ENCODE data around the gene PLCL2. TPM values are rescaled to one million over a fixed set of nuclear protein-coding genes. Genes with fewer than 3 reads are reported as not detected.

The PLCL2 gene
- total and polyA plus RNA-seq, 10 of the 15 experiments (the other 5 are each of a cell fraction or from before 2014, with no cell fraction given) = 7.5 to 37.3 (median 21.7) TPM

GRCh38 chr3:16884084-16884747 is 539 bp upstream of the PLCL2 start (continued):
- TF ChIP-seq ZNF24 (IDR thresholded peaks at IDR 0.05) (no peak), BMI1 (IDR thresholded peaks at IDR 0.05; ENCODE audit: borderline replicate concordance) (no peak), DPF2 (IDR thresholded peaks at IDR 0.05) (peak; percentile 83), IRF5 (IDR thresholded peaks at IDR 0.05; ENCODE audit: borderline replicate concordance) (no peak), BRCA1 (IDR thresholded peaks at IDR 0.05; ENCODE audit: low read depth, low read length) (no peak), E4F1 (IDR thresholded peaks at IDR 0.05; ENCODE audit: borderline replicate concordance, partially characterized antibody) (no peak), NKRF (conservative IDR thresholded peaks at IDR 0.05) (peak; percentile 45), IKZF1 (conservative IDR thresholded peaks at IDR 0.05) (peak; percentile 71), MAX (IDR thresholded peaks at IDR 0.05; ENCODE audit: low read depth, low read length) (no peak; the same call in 1 of the 2 replicates), CREM (IDR thresholded peaks at IDR 0.05; ENCODE audit: low read depth) (no peak), RELB (IDR thresholded peaks at IDR 0.05; ENCODE audit: low read depth) (no peak), HCFC1 (IDR thresholded peaks at IDR 0.05; ENCODE audit: low read length) (no peak), HSF1 (IDR thresholded peaks at IDR 0.05; ENCODE audit: low read depth, low read length) (no peak), SREBF1 (IDR thresholded peaks at IDR 0.05; ENCODE audit: low read length) (no peak), ZNF622 (IDR thresholded peaks at IDR 0.05) (no peak), ZNF274 (IDR thresholded peaks at IDR 0.05; ENCODE audit: insufficient read depth, insufficient read length) (no peak), FOXM1 (IDR thresholded peaks at IDR 0.05; ENCODE audit: low read depth, low read length) (0 out of 2 replicates have a peak, but pooled peaks have one; percentile 10), RAD51 (IDR thresholded peaks at IDR 0.05) (no peak), NRF1 (conservative IDR thresholded peaks at IDR 0.05; ENCODE audit: low read depth, low read length) (no peak), LARP7 (IDR thresholded peaks at IDR 0.05) (peak; percentile 66), MXI1 (IDR thresholded peaks at IDR 0.05; ENCODE audit: low read depth, low read length) (no peak), NFYA (IDR thresholded peaks at IDR 0.05; ENCODE audit: borderline replicate concordance, low read depth, low read length) (no peak)

Data from GM12878 (cell line).